Mesenchymal stem cell (in vitro differentiated cells and primary cell): ENCODE data around the gene POU6F2.

ENCODE experiments used
- DNase-seq: peaks from one replicate; pipeline ENCODE4 v3.0.0-alpha.2; 2013
- H2AFZ ChIP-seq: one replicate; pipeline ENCODE4 v1.6.1; 2013; ENCODE audit warnings: low read depth, mild to moderate bottlenecking, control low read depth, inconsistent platforms, low read length, moderate library complexity
- H2AK5ac ChIP-seq: 2 replicates; pipeline ENCODE4 v1.6.1; 2013; ENCODE audit warnings: low read length, moderate library complexity, mild to moderate bottlenecking, inconsistent platforms; ENCODE audit not compliant: severe bottlenecking
- H2BK120ac ChIP-seq: one replicate; pipeline ENCODE4 v1.6.1; 2013; ENCODE audit warnings: low read depth, mild to moderate bottlenecking, inconsistent platforms, low read length, moderate library complexity
- H2BK12ac ChIP-seq, 2 experiments: one replicate each; pipeline ENCODE4 v1.6.1; 2013; ENCODE audit warnings: inconsistent platforms in 2 of 2, low read length in 2 of 2, mild to moderate bottlenecking in 2 of 2, moderate library complexity in 2 of 2, control low read depth in 1 of 2
- H2BK15ac ChIP-seq: one replicate; pipeline ENCODE4 v1.6.1; 2013; ENCODE audit warnings: mild to moderate bottlenecking, low read depth, inconsistent platforms; ENCODE audit not compliant: poor library complexity, severe bottlenecking
- H2BK5ac ChIP-seq: 2 replicates; pipeline ENCODE4 v1.6.1; 2013; ENCODE audit warnings: low read depth, mild to moderate bottlenecking, low read length, control low read depth, inconsistent platforms; ENCODE audit not compliant: poor library complexity, severe bottlenecking
- H3K14ac ChIP-seq, 2 experiments: one replicate each; pipeline ENCODE4 v1.6.1; 2013; ENCODE audit warnings: inconsistent platforms in 2 of 2, low read length in 2 of 2, control low read depth in 1 of 2, mild to moderate bottlenecking in 1 of 2, moderate library complexity in 1 of 2
- H3K18ac ChIP-seq, 2 experiments: one replicate each; pipeline ENCODE4 v1.6.1; 2013; ENCODE audit warnings: inconsistent platforms in 2 of 2, low read length in 2 of 2, control low read depth in 1 of 2, low read depth in 1 of 2, mild to moderate bottlenecking in 1 of 2
- H3K23ac ChIP-seq, 2 experiments: one replicate each; pipeline ENCODE4 v1.6.1; 2013; ENCODE audit warnings: inconsistent platforms in 2 of 2, low read length in 2 of 2, mild to moderate bottlenecking in 2 of 2, moderate library complexity in 2 of 2, control low read depth in 1 of 2
- H3K27ac ChIP-seq: 2 replicates; pipeline ENCODE4 v1.5.1; 2013; ENCODE audit warnings: mild to moderate bottlenecking, moderate library complexity, low read length, control low read depth, inconsistent platforms; ENCODE audit not compliant: poor library complexity, severe bottlenecking
- H3K27me3 ChIP-seq, 2 experiments: 2 replicates each; pipeline versions ENCODE4 v1.6.1 to v1.7.0; 2013; ENCODE audit warnings: low read length in 2 of 2, mild to moderate bottlenecking in 2 of 2, moderate library complexity in 2 of 2, control low read depth in 1 of 2, inconsistent platforms in 1 of 2; ENCODE audit not compliant: control insufficient read depth in 1 of 2, insufficient read depth in 1 of 2
- H3K36me3 ChIP-seq, 2 experiments: 2 replicates each; pipeline versions ENCODE4 v1.6.1 to v1.7.0; 2013; ENCODE audit warnings: low read length in 2 of 2, control low read depth in 1 of 2, inconsistent platforms in 1 of 2, low read depth in 1 of 2, mild to moderate bottlenecking in 1 of 2; ENCODE audit not compliant: insufficient read depth in 2 of 2, control insufficient read depth in 1 of 2
- H3K4ac ChIP-seq, 2 experiments: one replicate each; pipeline ENCODE4 v1.6.1; 2013; ENCODE audit warnings: inconsistent platforms in 2 of 2, low read length in 2 of 2, mild to moderate bottlenecking in 2 of 2, moderate library complexity in 2 of 2, control low read depth in 1 of 2, low read depth in 1 of 2
- H3K4me1 ChIP-seq: 2 replicates; pipeline ENCODE4 v1.6.1; 2013; ENCODE audit warnings: low read depth, low read length, control low read depth; ENCODE audit not compliant: control insufficient read depth, insufficient read depth
- H3K4me2 ChIP-seq: 2 replicates; pipeline ENCODE4 v1.6.1; 2013; ENCODE audit warnings: low read length, mild to moderate bottlenecking, inconsistent platforms; ENCODE audit not compliant: poor library complexity, severe bottlenecking
- H3K4me3 ChIP-seq, 2 experiments: 2 replicates each; pipeline versions ENCODE4 v1.5.1 to v1.7.0; 2013; ENCODE audit warnings: low read length in 2 of 2, mild to moderate bottlenecking in 2 of 2, control low read depth in 1 of 2, low read depth in 1 of 2; ENCODE audit not compliant: insufficient read depth in 1 of 2
- H3K79me1 ChIP-seq: replicated peaks from 2 replicates; pipeline ENCODE4 v1.6.1; 2013; ENCODE audit warnings: mild to moderate bottlenecking, control low read depth, low read length, inconsistent platforms; ENCODE audit not compliant: poor library complexity, severe bottlenecking
- H3K9ac ChIP-seq: 2 replicates; pipeline ENCODE4 v1.7.0; 2013; ENCODE audit warnings: mild to moderate bottlenecking, low read length, moderate library complexity
- H3K9me3 ChIP-seq: 2 replicates; pipeline ENCODE4 v1.7.0; 2013; ENCODE audit warnings: mild to moderate bottlenecking, low read length; ENCODE audit not compliant: control insufficient read depth
- H4K8ac ChIP-seq: one replicate; pipeline ENCODE4 v1.6.1; 2013; ENCODE audit warnings: inconsistent platforms, mild to moderate bottlenecking, low read length, moderate library complexity
- H4K91ac ChIP-seq: one replicate; pipeline ENCODE4 v1.6.1; 2013; ENCODE audit warnings: mild to moderate bottlenecking, low read length, inconsistent platforms
- WGBS: methylation state at CpG from one replicate; pipeline ENCODE4 v1.1.7; 2013; ENCODE audit warnings: mixed read lengths; 5-methylcytosine and 5-hydroxymethylcytosine counted together

POU6F2 gene

DNA sequence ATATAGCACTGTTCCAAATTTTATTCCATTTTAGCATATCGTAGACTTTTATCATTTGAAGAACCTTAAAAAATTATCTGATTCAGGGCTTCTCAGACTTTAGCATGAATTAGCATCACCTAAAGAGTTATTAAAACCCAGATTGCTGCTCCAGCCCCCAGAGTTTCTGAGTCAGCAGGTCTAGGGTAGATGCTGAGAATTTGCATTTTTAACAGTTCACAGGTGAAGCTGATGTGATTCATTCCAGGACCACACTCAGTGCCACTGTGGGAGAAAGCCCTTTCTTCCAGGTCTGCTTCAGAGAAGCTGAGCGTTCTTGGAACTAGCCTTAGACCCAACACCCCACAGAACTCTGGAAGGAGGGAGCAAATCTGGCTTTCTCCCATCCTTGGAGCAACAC is 414.4 kb downstream of the POU6F2 start:
- no peak overlapping the region for H3K27ac ChIP-seq
- H4K8ac ChIP-seq = no peak overlapping the region
- no peak overlapping the region for H2BK15ac ChIP-seq
- no peak overlapping the region for H3K23ac ChIP-seq
- H3K18ac ChIP-seq = no peak overlapping the region
- H3K79me1 ChIP-seq = no peaks in the 10 kb centered on the region
- H3K4me1 ChIP-seq = no peaks in the 10 kb centered on the region
- H4K91ac ChIP-seq = no peak overlapping the region
- H3K9ac ChIP-seq = no peak overlapping the region
- H2AFZ ChIP-seq = no peak overlapping the region
- WGBS = 81% methylated on average over 2 of the region's 2 CpGs
- no peak overlapping the region for H2BK120ac ChIP-seq
- no peak overlapping the region for H3K4ac ChIP-seq
- no peak overlapping the region for H2AK5ac ChIP-seq
- H3K9me3 ChIP-seq = no peaks in the 10 kb centered on the region
- DNase-seq = no peak
- no peaks in the 10 kb centered on the region for H3K36me3 ChIP-seq
- H2BK12ac ChIP-seq = no peak overlapping the region
- H3K4me3 ChIP-seq = no peak overlapping the region
- H2BK5ac ChIP-seq = no peak overlapping the region
- no peak overlapping the region for H3K14ac ChIP-seq
- H3K4me2 ChIP-seq = no peak overlapping the region
- peaks cover 13 to 19% of the 10 kb centered on the region in 2 experiments for H3K27me3 ChIP-seq

DNA sequence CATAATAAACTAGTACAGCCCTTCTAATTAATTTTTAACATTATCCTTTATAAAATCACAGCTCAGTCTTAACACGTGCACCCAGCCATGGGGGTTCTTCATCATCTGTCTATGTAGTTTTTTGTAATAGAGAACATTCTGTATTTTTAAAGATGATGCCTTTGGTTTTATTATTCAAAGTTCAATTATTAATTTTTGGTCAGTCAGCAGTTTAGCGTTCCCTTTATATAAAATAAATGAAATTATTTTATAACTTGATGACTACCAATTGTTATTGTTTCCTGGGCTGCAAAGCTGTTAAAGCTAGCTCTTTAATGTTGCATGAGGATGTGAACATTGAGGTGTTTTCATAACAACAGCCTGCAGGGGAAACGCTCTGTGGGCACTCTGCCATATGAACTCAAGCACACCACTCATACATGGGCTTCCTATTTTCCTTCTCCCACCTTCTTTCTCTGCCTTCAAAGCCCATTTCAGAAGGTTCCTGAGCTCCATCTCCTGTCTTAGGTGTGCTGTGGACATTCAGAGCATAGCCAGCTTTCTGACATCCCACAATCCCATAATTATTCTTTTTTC is 416.5 kb downstream of the POU6F2 start:
- Histone ChIP-seq H2AK5ac (no peak overlapping the region), H3K9me3 (no peaks in the 10 kb centered on the region), H3K14ac (no peak overlapping the region), H3K4ac (no peak overlapping the region), H3K4me1 (no peaks in the 10 kb centered on the region), H3K27me3 (peaks cover 13 to 19% of the 10 kb centered on the region in 2 experiments), H3K9ac (no peak overlapping the region), H3K18ac (no peak overlapping the region), H3K23ac (no peak overlapping the region), H3K36me3 (no peaks in the 10 kb centered on the region), H2BK5ac (no peak overlapping the region), H2BK120ac (no peak overlapping the region), H2BK15ac (no peak overlapping the region), H3K79me1 (no peaks in the 10 kb centered on the region), H4K91ac (no peak overlapping the region), H2BK12ac (no peak overlapping the region), H3K27ac (no peak overlapping the region), H3K4me2 (no peak overlapping the region), H2AFZ (no peak overlapping the region), H4K8ac (no peak overlapping the region), H3K4me3 (no peak overlapping the region)
- 77% methylated on average over 1 of the region's 3 CpGs for WGBS
- DNase-seq = no peak

DNA sequence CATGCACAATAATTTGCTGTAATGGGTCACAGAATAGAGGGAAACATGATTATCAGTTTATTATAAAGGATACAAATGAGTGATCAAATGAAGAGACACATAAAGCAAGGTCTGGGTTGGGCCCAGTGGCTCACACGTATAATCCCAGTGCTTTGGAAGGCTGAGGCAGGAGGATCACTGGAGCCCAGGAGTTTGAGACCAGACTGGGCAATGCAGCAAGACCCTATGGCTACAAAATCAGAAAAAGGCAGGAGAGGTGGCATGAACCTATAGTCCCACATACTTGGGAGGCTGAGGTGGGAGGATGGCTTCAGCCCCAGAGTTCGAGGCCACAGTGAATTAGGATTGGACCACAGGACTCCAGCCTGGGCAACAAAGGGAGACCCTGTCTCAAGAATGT is 421.7 kb downstream of the POU6F2 start:
- no peak overlapping the region for H2AFZ ChIP-seq
- no peak overlapping the region for H4K8ac ChIP-seq
- no peak for DNase-seq
- H3K9me3 ChIP-seq = no peaks in the 10 kb centered on the region
- no peak overlapping the region for H3K27ac ChIP-seq
- H2BK12ac ChIP-seq = no peak overlapping the region
- no peak overlapping the region for H3K4ac ChIP-seq
- H2AK5ac ChIP-seq = no peak overlapping the region
- no peak overlapping the region for H3K18ac ChIP-seq
- no peaks in the 10 kb centered on the region for H3K36me3 ChIP-seq
- no peak overlapping the region for H2BK15ac ChIP-seq
- peaks cover 6 to 7% of the 10 kb centered on the region in 2 experiments for H3K27me3 ChIP-seq
- no peak overlapping the region for H3K4me3 ChIP-seq
- no peak overlapping the region for H2BK5ac ChIP-seq
- WGBS = 76% methylated on average over 2 of the region's 2 CpGs
- no peak overlapping the region for H3K4me2 ChIP-seq
- H2BK120ac ChIP-seq = no peak overlapping the region
- H3K23ac ChIP-seq = no peak overlapping the region
- no peaks in the 10 kb centered on the region for H3K79me1 ChIP-seq
- no peaks in the 10 kb centered on the region for H3K4me1 ChIP-seq
- H3K14ac ChIP-seq = no peak overlapping the region
- no peak overlapping the region for H3K9ac ChIP-seq
- H4K91ac ChIP-seq = no peak overlapping the region

DNA sequence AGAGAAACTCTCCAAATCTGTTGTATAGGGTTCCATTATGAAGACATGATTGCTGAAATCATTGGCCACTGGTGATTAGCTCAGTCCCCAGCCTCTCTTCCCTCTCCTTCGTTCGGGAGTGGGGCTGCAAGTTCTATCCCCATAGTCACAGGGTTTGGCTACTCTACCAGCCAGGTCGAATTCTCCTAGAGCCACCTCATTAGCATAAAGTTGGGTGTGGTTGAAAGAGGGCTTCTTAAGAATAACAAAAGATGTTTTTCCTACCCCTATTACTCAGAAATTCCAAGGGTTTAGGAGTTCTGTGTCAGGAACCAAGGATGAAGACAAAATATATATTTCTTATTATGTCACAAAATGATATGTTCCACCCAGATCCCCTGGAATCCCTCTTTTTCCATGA is 422.3 kb downstream of the POU6F2 start:
- no peak overlapping the region for H3K4ac ChIP-seq
- no peak overlapping the region for H3K23ac ChIP-seq
- H3K9ac ChIP-seq = no peak overlapping the region
- H2BK12ac ChIP-seq = no peak overlapping the region
- no CpG with 5 or more reads among the region's 3 CpGs for WGBS
- H2BK5ac ChIP-seq = no peak overlapping the region
- H3K27ac ChIP-seq = no peak overlapping the region
- no peak overlapping the region for H3K4me3 ChIP-seq
- DNase-seq = no peak
- H3K18ac ChIP-seq = no peak overlapping the region
- H4K91ac ChIP-seq = no peak overlapping the region
- no peak overlapping the region for H4K8ac ChIP-seq
- H2BK15ac ChIP-seq = no peak overlapping the region
- H3K36me3 ChIP-seq = no peaks in the 10 kb centered on the region
- H2BK120ac ChIP-seq = no peak overlapping the region
- H3K14ac ChIP-seq = no peak overlapping the region
- H2AFZ ChIP-seq = no peak overlapping the region
- no peak overlapping the region for H2AK5ac ChIP-seq
- H3K9me3 ChIP-seq = no peaks in the 10 kb centered on the region
- peaks cover 5 to 6% of the 10 kb centered on the region in 2 experiments for H3K27me3 ChIP-seq
- H3K4me1 ChIP-seq = no peaks in the 10 kb centered on the region
- no peak overlapping the region for H3K4me2 ChIP-seq
- H3K79me1 ChIP-seq = no peaks in the 10 kb centered on the region
